HG03066 (cell line): ENCODE measurements around the gene TRPM3.
A peak's percentile ranks its signal among the peaks of the same experiment; 100 is the strongest.

Experiments
- ATAC-seq: cut with Tn5 transposase; IDR thresholded peaks from one replicate; pipeline ENCODE4 v1.9.1; 2021; ENCODE audit warnings: low read depth; ENCODE audit not compliant: unreplicated experiment

The TRPM3 gene

GRCh38 chr9:70567511-70567910, 553.9 kb downstream of the TRPM3 start:
- ATAC-seq: no peak

DNA sequence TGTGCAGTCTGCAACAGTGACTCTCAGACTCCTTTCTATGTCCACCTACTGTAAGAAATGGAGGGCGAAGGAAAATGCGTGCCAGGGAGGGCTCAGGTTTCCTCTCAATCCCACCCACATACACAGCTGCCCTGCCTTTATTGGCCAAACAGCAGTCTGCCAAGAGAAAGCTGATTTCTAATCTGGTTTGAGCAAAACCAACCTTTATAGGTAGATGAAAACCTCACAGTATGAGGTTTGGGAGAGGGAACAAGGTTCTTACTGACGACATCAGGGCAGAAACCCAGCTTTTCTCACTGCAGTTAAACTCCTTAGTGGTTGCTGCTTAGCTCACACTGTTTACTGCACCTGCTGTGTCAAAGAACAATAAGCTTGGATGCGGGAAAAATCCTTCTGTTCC, 554.7 kb downstream of the TRPM3 start:
- no peak for ATAC-seq

GRCh38 chr9:70566066-70566465, 555.4 kb downstream of the TRPM3 start:
- ATAC-seq: no peak

- ATAC-seq: no peak
Observed at GRCh38 chr9:70564468-70565335, 556.7 kb downstream of the TRPM3 start.

GRCh38 chr9:70563431-70564204, 557.8 kb downstream of the TRPM3 start:
- peak; percentile 97 for ATAC-seq

DNA sequence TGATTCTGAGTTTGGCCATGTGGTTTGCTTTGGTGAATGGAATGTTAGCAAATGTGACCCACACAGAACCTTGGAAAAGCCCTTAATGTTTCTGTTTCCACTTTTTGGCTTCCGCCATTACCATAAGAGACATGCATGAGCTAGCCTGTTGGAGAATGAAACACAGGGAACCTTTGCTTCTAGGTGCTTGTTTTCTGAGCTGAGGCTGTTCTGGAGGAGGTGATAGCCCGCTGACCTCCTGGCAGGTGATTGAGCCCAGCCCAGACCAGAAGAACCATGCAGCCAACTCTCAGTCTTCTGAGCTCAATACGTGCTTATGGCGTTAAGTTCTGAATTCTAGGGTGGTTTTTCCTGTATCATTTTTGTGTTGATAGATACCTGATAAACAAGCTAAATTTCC, 558.4 kb downstream of the TRPM3 start:
- peak; percentile 1 for ATAC-seq

- ATAC-seq: no peak
Observed at GRCh38 chr9:70561786-70562395, 559.5 kb downstream of the TRPM3 start.

DNA sequence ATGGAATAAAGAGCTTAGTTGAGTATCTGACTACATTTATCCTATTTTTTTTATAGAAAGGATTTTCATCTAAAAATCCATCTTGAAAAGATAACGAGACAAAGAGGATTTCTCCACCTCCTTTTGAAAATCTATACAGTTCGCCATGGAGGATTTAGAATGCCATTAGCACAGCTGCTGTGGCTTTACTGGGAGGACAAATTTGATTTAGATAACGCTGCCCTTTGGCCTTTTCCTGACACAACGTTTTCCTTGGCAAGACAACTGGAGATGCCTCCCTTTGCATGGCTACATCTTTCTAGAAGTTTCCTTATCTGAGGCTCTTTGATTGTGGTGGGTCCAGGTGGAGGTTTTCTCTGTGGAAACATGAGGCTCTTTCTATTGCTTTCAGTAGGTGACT, 560.3 kb downstream of the TRPM3 start:
- no peak for ATAC-seq

GRCh38 chr9:70559102-70559501, 562.3 kb downstream of the TRPM3 start:
- ATAC-seq: no peak

DNA sequence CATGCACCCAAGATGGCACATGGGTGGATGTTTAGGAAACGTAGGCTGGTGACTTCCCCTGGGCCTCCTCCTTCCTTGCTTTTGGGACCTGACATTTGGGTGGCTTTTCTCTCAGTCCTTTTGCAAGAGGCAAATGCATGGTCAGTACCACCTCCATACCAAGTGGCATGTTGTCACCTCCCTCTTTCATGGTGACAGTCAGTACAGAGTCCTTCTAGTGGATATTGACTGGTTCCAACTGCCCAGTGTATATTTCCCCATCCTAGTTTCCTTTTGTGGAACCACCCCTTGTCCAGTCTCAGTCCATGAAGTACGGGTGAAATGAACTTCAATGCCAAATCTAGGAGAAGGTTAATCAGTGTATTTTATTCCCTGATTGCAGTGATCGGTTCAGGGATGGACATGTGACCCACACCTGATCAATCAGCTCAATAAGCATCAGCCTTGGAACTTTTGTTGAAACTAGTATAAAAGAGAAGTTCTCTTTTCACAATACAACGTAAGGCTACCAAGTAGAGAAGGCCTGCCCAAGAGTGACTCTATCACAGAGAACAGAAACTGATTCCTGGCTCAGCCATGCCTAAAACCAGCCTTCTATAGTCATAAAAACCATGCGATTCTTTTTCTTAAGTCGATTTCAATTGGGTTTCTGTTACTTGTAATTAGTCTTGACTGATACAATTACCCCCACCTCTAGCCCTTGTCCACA, 563.6 kb downstream of the TRPM3 start:
- peak; percentile 99 for ATAC-seq

DNA sequence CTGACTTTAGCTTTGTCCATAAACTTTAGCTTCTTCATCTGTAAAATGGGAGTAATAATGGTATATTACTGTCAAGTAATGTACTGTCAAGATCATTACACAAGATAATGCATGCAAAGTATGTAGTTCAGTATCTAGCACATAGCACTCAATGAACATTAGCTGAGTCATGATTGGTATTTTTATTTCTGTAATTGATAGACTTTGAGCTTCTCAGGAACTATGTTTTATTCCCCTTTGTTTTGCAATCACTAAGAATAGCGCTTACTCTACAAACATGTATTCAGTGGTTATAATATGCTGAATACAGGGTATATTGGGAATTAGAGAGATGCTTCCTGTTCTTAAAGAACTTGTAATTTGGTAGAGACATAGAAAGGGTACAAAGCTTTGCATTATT, 564.6 kb downstream of the TRPM3 start:
- no peak for ATAC-seq

DNA sequence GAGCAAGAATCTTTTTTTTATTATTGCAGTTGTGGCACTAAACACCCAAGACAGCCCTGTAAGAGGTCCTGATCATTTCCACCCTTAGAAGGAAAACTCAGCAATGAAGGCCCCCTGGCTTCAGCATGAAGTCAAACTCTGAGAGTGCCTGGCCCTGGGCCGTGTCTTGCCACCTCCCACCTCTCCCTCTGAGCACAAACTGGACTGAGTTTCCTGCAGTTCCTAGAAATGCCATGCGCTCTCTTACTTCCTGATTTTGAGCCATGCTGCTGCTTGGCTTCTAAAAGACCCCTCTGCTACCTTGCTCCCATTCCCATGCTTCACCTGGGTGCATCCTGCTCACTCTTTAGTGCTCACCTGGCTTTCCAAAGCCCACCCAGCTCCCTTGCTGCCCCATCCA, 566.5 kb downstream of the TRPM3 start:
- ATAC-seq: no peak

DNA sequence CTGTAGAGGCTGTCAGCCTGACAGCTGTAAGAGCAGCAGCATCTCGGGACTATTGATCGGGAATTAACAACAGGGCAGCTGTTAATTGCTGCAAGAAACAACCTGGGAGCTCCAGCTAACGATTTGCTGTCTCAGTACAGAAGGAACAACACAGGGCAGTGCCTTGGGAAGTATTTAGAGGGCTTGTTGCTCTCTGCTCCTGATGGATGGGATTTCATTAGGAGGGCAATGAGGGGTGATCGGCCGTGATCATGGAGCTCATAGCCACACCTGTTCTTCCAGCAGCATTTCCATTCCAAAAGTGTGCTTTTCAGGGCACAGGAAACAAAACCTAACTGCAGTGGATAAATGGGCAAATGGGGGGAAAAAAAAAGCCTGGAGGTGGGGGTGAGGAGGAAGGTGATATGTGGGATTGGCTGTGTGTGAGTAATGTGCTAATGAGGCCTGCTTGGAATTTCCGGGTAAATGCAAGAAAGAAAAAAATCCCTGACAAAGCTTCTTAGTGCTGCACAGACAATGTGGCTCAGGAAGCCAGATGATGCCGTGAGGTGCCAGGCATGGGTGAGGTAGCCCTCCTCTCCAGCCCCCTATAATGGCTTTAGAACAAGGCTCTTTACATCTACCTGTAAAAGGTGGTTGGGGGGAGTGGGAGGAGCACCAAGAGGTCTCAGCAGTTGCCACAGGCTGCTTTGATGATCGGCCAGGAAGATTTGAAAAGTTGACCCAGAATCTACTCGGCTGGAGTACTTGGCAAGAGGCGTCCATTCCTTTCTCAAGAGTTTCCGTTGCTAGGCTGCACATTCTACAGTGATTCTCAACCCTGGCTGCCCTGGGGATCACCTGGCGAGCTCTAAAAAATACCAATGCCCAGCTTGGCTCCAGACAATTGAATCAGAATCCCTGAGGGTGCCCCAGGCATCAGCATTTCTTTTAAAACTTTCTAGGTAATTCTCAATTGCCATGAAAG, 567.4 kb downstream of the TRPM3 start:
- ATAC-seq: no peak

- ATAC-seq: no peak
Observed at GRCh38 chr9:70552561-70552960, 568.9 kb downstream of the TRPM3 start.

GRCh38 chr9:70551801-70552200, 569.6 kb downstream of the TRPM3 start:
- no peak for ATAC-seq

GRCh38 chr9:70551396-70551795, 570.0 kb downstream of the TRPM3 start:
- no peak for ATAC-seq

DNA sequence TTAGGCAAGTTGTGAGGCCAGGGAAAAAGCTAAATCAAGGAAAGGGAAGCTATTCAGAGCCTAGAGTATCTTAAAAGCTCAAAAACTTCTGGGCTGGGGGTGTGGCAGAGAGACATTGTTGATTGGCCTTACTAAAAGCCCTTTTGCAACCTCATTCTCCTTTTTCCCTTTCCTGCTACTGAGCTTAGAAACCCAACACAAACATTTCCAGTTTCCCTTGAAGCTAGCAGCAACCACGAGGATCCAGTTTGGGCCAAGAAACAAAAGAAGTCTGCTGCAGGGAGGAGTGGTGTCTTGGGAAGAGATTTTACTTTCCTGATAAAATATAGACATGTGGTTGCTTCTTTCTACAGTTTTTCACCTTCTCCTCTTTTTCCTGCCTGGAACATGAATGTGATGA, 571.5 kb downstream of the TRPM3 start:
- no peak for ATAC-seq

DNA sequence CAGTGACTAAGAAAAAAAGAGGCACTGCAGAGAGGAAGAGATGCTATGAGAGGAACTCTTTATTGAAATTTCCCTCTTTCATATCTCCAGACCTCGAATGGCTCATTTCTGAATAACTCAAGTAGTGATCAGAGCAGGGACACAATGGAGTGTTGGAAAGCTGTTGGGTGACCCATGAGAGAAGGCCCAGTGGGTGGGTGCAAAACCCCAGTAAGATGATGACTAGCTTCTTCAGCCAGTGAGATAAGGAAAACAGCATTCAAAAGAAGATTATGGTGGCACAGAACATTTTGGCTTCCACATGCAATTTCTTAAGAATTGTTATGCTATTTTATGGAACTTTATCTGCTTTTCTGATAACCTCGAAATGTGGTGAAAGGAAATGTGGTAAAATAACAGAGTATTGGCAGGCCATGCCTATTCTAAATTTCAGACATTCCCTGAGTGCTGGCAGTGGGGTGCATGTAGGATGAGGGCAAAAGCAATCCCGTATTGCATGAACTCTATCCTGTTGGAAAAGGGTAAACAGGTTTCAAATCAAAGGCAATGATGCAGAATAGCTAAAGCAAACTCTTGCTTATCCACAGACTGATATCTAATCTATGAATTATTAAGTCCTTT, 579.0 kb downstream of the TRPM3 start:
- no peak for ATAC-seq

GRCh38 chr9:70540016-70540415, 581.4 kb downstream of the TRPM3 start:
- no peak for ATAC-seq
